ENCODE results near the gene CTSA. TPM values are rescaled to one million over a fixed set of nuclear protein-coding genes. Genes with fewer than 3 reads are reported as not detected.

Gene CTSA
- total and polyA plus RNA-seq, 9 of the 15 experiments (the other 6 are each of a cell fraction or from before 2014, with no cell fraction given), result 8.8 to 61.7 (median 28.3) TPM

GRCh38 chr20:45910670-45911485 is 19.7 kb downstream of the CTSA start (continued):
- TF ChIP-seq ZNF518B (CRISPR knock-in tag; IDR thresholded peaks at IDR 0.05) (no peak), ZNF253 (CRISPR knock-in tag; conservative IDR thresholded peaks at IDR 0.05) (no peak), XRCC4 (IDR thresholded peaks at IDR 0.05; ENCODE audit: extremely low read depth, insufficient read depth, insufficient read length) (no peak), ZMIZ1 (IDR thresholded peaks at IDR 0.05; ENCODE audit: low read depth in 2 of 2, low read length in 2 of 2) (no peak), ZNF431 (CRISPR knock-in tag; IDR thresholded peaks at IDR 0.05) (no peak), ZFPM2 (CRISPR knock-in tag; IDR thresholded peaks at IDR 0.05) (0 out of 2 replicates have a peak, but pooled peaks have one; percentile 52), ZNF778 (CRISPR knock-in tag; IDR thresholded peaks at IDR 0.05) (no peak), ZNF444 (CRISPR knock-in tag; IDR thresholded peaks at IDR 0.05) (no peak), CHCHD3 (CRISPR knock-in tag; IDR thresholded peaks at IDR 0.05) (no peak), HNRNPUL1 (IDR thresholded peaks at IDR 0.05; ENCODE audit: low read length) (no peak), ZNF79 (CRISPR knock-in tag; IDR thresholded peaks at IDR 0.05; ENCODE audit: low read depth) (no peak), MEIS2 (IDR thresholded peaks at IDR 0.05; ENCODE audit: partially characterized antibody) (peak; percentile 20), NCOA1 (IDR thresholded peaks at IDR 0.05; ENCODE audit: low read depth) (no peak), HMG20B (CRISPR knock-in tag; IDR thresholded peaks at IDR 0.05) (no peak), ZNF263 (CRISPR knock-in tag; IDR thresholded peaks at IDR 0.05; ENCODE audit: borderline replicate concordance) (no peak), ZNF398 (CRISPR knock-in tag; IDR thresholded peaks at IDR 0.05) (no peak)
- TF ChIP-seq, protein P1, sequence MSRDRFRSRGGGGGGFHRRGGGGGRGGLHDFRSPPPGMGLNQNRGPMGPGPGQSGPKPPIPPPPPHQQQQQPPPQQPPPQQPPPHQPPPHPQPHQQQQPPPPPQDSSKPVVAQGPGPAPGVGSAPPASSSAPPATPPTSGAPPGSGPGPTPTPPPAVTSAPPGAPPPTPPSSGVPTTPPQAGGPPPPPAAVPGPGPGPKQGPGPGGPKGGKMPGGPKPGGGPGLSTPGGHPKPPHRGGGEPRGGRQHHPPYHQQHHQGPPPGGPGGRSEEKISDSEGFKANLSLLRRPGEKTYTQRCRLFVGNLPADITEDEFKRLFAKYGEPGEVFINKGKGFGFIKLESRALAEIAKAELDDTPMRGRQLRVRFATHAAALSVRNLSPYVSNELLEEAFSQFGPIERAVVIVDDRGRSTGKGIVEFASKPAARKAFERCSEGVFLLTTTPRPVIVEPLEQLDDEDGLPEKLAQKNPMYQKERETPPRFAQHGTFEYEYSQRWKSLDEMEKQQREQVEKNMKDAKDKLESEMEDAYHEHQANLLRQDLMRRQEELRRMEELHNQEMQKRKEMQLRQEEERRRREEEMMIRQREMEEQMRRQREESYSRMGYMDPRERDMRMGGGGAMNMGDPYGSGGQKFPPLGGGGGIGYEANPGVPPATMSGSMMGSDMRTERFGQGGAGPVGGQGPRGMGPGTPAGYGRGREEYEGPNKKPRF (IDR thresholded peaks at IDR 0.05; ENCODE audit: low read depth, low read length), result no peak

All from K562 (cell line).